HUES64 (cell line): ENCODE results near the gene RABL3.
"Not testable (repeated sequence)": the region's sequence is repeated elsewhere in the genome, so short reads cannot be mapped to it uniquely, and the experiment has no call there.

Source experiments
- H3K27ac ChIP-seq: 2 replicates; pipeline ENCODE4 v1.7.0; 2013; ENCODE audit warnings: low read depth, low read length, inconsistent platforms
- H3K27me3 ChIP-seq: 2 replicates; pipeline ENCODE4 v1.6.1; 2013; ENCODE audit warnings: mild to moderate bottlenecking, low read length; ENCODE audit not compliant: insufficient read depth
- H3K36me3 ChIP-seq: 2 replicates; pipeline ENCODE4 v1.6.1; 2013; ENCODE audit warnings: mild to moderate bottlenecking, low read length; ENCODE audit not compliant: insufficient read depth
- H3K4me1 ChIP-seq: 2 replicates; pipeline ENCODE4 v1.6.1; 2013; ENCODE audit warnings: mild to moderate bottlenecking, low read length, moderate library complexity; ENCODE audit not compliant: insufficient read depth
- H3K4me3 ChIP-seq: 2 replicates; pipeline ENCODE4 v1.5.1; 2013; ENCODE audit warnings: mild to moderate bottlenecking, low read length, moderate library complexity
- H3K9ac ChIP-seq: 2 replicates; pipeline ENCODE4 v1.6.1; 2013; ENCODE audit warnings: mild to moderate bottlenecking, low read depth, low read length
- H3K9me3 ChIP-seq: 2 replicates; pipeline ENCODE4 v1.6.1; 2013; ENCODE audit warnings: low read depth, low read length; ENCODE audit not compliant: insufficient read depth
- WGBS: fragments of 150-250, 120-280 bp; methylation state at CpG from one replicate; pipeline ENCODE4 v1.1.7; 2013; ENCODE audit warnings: missing lambda C conversion rate; 5-methylcytosine and 5-hydroxymethylcytosine counted together

RABL3 gene

GRCh38 chr3:120767106-120767505 is 24.8 kb upstream of the RABL3 start:
- Histone ChIP-seq H3K27me3 (no peaks in the 10 kb centered on the region), H3K27ac (no peak overlapping the region), H3K4me3 (no peak overlapping the region), H3K4me1 (peaks cover 28% of the 10 kb centered on the region), H3K36me3 (peaks cover 16% of the 10 kb centered on the region), H3K9ac (no peak overlapping the region), H3K9me3 (no peaks in the 10 kb centered on the region)
- 97% methylated on average over 1 of the region's 1 CpG for WGBS

- Histone ChIP-seq H3K36me3 (peaks cover 11% of the 10 kb centered on the region), H3K9me3 (no peaks in the 10 kb centered on the region), H3K27ac (no peak overlapping the region), H3K4me3 (no peak overlapping the region), H3K9ac (no peak overlapping the region), H3K4me1 (peaks cover 22% of the 10 kb centered on the region), H3K27me3 (no peaks in the 10 kb centered on the region)
- 74% methylated on average over 3 of the region's 3 CpGs for WGBS
Observed at GRCh38 chr3:120766576-120766975, 24.3 kb upstream of the RABL3 start.

- Histone ChIP-seq H3K27me3 (no peaks in the 10 kb centered on the region), H3K4me1 (peaks cover 17% of the 10 kb centered on the region), H3K27ac (no peak overlapping the region), H3K36me3 (peaks cover 5% of the 10 kb centered on the region), H3K4me3 (no peak overlapping the region), H3K9ac (no peak overlapping the region), H3K9me3 (no peaks in the 10 kb centered on the region)
Observed at GRCh38 chr3:120765830-120766493, 23.6 kb upstream of the RABL3 start.

- H3K4me1 ChIP-seq = peaks cover 17% of the 10 kb centered on the region
- no peak overlapping the region for H3K9ac ChIP-seq
- H3K9me3 ChIP-seq = no peaks in the 10 kb centered on the region
- H3K27ac ChIP-seq = no peak overlapping the region
- H3K27me3 ChIP-seq = no peaks in the 10 kb centered on the region
- H3K4me3 ChIP-seq = no peak overlapping the region
- H3K36me3 ChIP-seq = no peaks in the 10 kb centered on the region
Observed at GRCh38 chr3:120764206-120764605, 21.9 kb upstream of the RABL3 start.

GRCh38 chr3:120763601-120764000 is 21.3 kb upstream of the RABL3 start:
- 77% methylated on average over 1 of the region's 1 CpG for WGBS
- Histone ChIP-seq H3K9ac (no peak overlapping the region), H3K27me3 (no peaks in the 10 kb centered on the region), H3K27ac (no peak overlapping the region), H3K4me1 (peaks cover 17% of the 10 kb centered on the region), H3K9me3 (no peaks in the 10 kb centered on the region), H3K36me3 (no peaks in the 10 kb centered on the region), H3K4me3 (no peak overlapping the region)

- peaks cover 17% of the 10 kb centered on the region for H3K4me1 ChIP-seq
- H3K36me3 ChIP-seq = peaks cover 5% of the 10 kb centered on the region; the same call in 1 of the 2 replicates
- H3K9ac ChIP-seq = no peak overlapping the region
Observed at GRCh38 chr3:120762615-120763014, 20.3 kb upstream of the RABL3 start.

GRCh38 chr3:120758551-120758950 is 16.2 kb upstream of the RABL3 start:
- not testable (repeated sequence) for H3K4me1 ChIP-seq, H3K27me3 ChIP-seq, H3K9ac ChIP-seq, H3K27ac ChIP-seq, H3K9me3 ChIP-seq, H3K4me3 ChIP-seq
- peaks cover 30% of the 10 kb centered on the region for H3K36me3 ChIP-seq
- WGBS = 84% methylated on average over 4 of the region's 4 CpGs

More at GRCh38 chr3:120762615-120763014, 20.3 kb upstream of the RABL3 start:
- Histone ChIP-seq H3K27me3 (no peaks in the 10 kb centered on the region), H3K27ac (no peak overlapping the region), H3K9me3 (no peaks in the 10 kb centered on the region), H3K4me3 (no peak overlapping the region)
- 80% methylated on average over 1 of the region's 1 CpG for WGBS

GRCh38 chr3:120756061-120756460 is 13.7 kb upstream of the RABL3 start:
- no peak overlapping the region for H3K27ac ChIP-seq
- WGBS = 100% methylated on average over 2 of the region's 2 CpGs
- H3K27me3 ChIP-seq = no peaks in the 10 kb centered on the region
- no peak overlapping the region for H3K9ac ChIP-seq
- no peaks in the 10 kb centered on the region for H3K9me3 ChIP-seq
- H3K4me3 ChIP-seq = no peak overlapping the region
- no peaks in the 10 kb centered on the region for H3K4me1 ChIP-seq
- peaks cover 46% of the 10 kb centered on the region for H3K36me3 ChIP-seq

GRCh38 chr3:120753810-120754209 is 11.5 kb upstream of the RABL3 start:
- no peak overlapping the region for H3K4me3 ChIP-seq
- no peaks in the 10 kb centered on the region for H3K4me1 ChIP-seq
- H3K9ac ChIP-seq = no peak overlapping the region
- no peaks in the 10 kb centered on the region for H3K27me3 ChIP-seq
- peaks cover 55% of the 10 kb centered on the region for H3K36me3 ChIP-seq
- H3K27ac ChIP-seq = no peak overlapping the region
- no peaks in the 10 kb centered on the region for H3K9me3 ChIP-seq

- Histone ChIP-seq H3K27me3 (no peaks in the 10 kb centered on the region), H3K4me3 (no peak overlapping the region), H3K36me3 (peaks cover 52% of the 10 kb centered on the region), H3K9ac (no peak overlapping the region), H3K9me3 (no peaks in the 10 kb centered on the region), H3K4me1 (no peaks in the 10 kb centered on the region), H3K27ac (no peak overlapping the region)
- WGBS = 82% methylated on average over 1 of the region's 2 CpGs
Observed at GRCh38 chr3:120752865-120753264, 10.5 kb upstream of the RABL3 start.

- Histone ChIP-seq H3K9me3 (no peaks in the 10 kb centered on the region), H3K27ac (no peak overlapping the region), H3K9ac (no peak overlapping the region), H3K4me1 (no peaks in the 10 kb centered on the region), H3K36me3 (peaks cover 46% of the 10 kb centered on the region), H3K27me3 (no peaks in the 10 kb centered on the region), H3K4me3 (no peak overlapping the region)
- WGBS = 96% methylated on average over 1 of the region's 1 CpG
Observed at GRCh38 chr3:120752230-120752629, 9.9 kb upstream of the RABL3 start.

- H3K9me3 ChIP-seq = no peaks in the 10 kb centered on the region
- H3K9ac ChIP-seq = no peak overlapping the region
- no peaks in the 10 kb centered on the region for H3K27me3 ChIP-seq
- H3K36me3 ChIP-seq = peaks cover 30% of the 10 kb centered on the region
- no peak overlapping the region for H3K4me3 ChIP-seq
- WGBS = 100% methylated on average over 1 of the region's 1 CpG
- no peaks in the 10 kb centered on the region; the same call in 1 of the 2 replicates for H3K4me1 ChIP-seq
- peak overlapping the region; percentile 10; the same call in 1 of the 2 replicates for H3K27ac ChIP-seq
Observed at GRCh38 chr3:120749843-120750242, 7.5 kb upstream of the RABL3 start.
